ENCODE measurements around the gene RIT2.

GRCh38 chr18:42736074-42736473 is 379.4 kb downstream of the RIT2 start:
- TF ChIP-seq POLR2A (IDR thresholded peaks at IDR 0.05) (no peak), CTCF (IDR thresholded peaks at IDR 0.05) (no peak)

Data from heart left ventricle (tissue), 13 donors.